GM18517 (cell line): ENCODE measurements around the gene DPCD.

Experiments used
- ATAC-seq: cut with Tn5 transposase; IDR thresholded peaks from one replicate; pipeline ENCODE4 v1.9.1; 2021; ENCODE audit warnings: mild to moderate bottlenecking, moderate library complexity; ENCODE audit not compliant: unreplicated experiment

DPCD gene

DNA sequence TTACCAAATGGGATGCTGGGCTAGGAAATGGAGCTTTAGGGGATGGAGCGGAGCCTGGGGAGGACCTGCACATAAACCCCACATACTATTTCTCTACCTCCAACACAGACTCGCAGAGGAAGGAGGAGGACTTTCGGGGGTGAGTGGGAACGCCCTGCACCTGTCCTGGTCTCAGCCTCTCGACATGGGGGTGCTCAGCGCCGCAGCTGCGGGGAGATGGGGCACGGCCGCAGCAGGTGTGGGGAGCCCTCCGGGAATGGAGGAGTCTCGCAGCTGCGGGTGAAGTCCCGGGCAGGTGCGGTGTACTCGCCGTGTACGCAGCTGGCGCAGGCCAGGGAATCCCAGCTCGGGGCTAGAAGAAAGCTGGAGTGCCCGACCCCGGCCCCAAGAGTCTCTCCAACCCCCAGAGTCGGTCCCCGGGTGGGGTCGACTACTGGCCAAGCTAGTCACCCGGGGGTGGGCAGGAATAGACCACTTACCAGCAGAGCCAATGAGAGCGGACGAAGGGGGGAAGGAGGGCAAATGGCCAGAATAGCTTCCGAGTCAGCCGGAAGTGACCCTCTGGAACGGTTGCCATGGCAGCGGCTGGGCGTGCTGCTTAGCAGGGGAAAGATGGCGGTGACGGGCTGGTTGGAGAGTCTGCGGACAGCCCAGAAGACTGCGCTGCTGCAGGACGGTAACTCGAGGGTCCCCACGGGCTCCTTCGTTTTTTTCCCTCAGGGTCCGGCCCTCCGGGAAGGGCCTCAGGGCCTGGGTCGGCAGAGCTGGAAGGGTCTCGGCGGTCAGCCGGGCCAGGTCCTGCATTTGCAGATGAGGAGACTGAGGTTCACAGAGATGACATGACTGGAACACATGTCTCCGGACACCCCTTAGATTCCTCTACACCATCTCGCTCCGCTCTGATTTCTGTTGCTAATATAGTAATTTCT is at the start of gene DPCD, which contains the start of gene POLL:
TSS of gene DPCD (plus strand) at position 597 of the 929 bp plus-strand sequence. CDS start at position 613, 16 bp downstream.
TSS of gene POLL (minus strand) at position 533 of the 929 bp plus-strand sequence. CDS start 897 bp downstream, outside the sequence.
- ATAC-seq, result peak; percentile 93

DNA sequence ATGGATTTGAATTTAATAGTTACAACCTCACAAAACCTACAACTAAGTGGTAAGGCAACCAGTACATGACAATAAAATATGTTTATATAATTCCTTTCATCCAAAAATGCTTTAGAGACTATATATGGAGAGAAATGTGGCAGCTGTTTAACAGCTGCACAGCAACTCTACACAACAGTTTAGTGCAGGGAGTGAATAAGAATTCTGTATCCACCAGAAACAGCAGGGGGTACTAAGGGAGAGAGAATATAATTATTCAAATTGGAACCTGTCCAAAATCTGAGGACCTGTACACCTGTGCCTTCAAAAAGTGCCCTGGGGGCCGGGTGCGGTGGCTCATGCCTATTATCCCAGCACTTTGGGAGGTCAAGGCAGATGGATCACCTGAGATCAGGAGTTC is 49.7 kb upstream of the DPCD start:
- no peak for ATAC-seq

- ATAC-seq, result no peak
These were observed 42.2 kb upstream of the DPCD start for GRCh38 chr10:101545898-101546297.

- no peak for ATAC-seq
These were observed 37.2 kb upstream of the DPCD start for GRCh38 chr10:101550965-101551364.

- ATAC-seq, result no peak
These were observed 35.7 kb upstream of the DPCD start for GRCh38 chr10:101552442-101552841.

- no peak for ATAC-seq
These were observed 30.6 kb upstream of the DPCD start for GRCh38 chr10:101557541-101557940.

DNA sequence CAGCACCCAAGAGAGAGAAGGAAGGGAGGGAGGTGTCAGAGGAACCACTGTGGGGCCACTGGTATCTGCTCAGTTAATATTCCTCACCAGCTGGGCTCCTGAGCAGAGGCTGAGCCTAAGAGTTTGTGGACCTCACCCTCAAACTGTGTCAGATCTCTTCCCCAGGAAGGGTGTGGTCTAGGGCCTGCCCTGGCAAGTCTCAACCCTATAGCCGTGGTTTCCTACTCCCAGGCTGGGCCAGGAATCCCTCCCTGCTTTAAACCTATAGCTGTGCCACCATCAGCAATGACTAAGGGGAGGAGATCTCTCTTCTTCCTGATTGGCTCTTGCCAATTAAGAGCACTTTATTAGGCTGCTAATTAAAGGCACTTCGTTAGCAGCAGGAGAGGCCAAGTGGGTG is 29.9 kb upstream of the DPCD start:
- ATAC-seq, result no peak

DNA sequence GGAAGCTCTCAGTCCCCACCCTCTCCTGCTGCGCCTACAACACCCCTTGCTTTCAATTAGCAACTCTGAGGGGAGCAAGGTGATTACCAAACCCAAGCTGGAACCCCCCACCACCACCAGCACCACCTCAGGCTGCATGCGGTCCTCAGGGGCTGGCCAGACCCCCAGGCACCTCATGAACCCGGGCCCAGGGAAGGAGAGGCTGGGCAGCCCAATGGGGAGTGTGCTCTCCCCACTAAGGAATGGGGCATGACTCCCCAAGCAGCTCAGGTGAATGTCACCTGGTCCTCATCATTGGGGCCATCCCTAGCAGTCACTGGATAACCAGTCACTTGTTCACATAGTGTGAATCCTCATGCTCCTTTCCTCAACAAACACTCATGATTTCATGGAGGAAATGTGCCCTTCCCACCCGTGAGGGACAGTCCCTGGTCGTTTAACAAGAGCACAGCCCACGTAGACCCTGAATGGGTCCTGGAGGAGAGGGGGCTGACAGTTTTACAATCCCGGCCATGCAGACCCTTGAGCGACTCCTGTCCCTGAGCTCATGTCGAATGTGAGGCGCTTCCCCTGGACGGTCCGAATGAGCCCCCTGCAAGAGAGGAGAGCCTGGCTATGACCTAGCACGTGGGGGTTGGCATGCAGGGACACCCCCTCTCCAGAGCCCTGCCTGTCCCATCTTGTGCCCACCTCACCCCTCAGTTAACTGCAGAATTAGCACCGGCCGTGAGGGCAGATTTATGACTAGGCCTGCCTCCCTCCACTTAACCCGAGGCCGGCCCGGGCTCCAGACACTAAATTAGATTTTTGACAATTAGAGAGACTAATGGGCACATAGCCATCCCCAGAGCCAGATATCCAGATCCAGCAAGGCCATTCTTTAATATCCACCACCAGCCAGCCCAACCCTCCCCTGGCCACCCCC is 29.2 kb upstream of the DPCD start:
- ATAC-seq, result no peak

DNA sequence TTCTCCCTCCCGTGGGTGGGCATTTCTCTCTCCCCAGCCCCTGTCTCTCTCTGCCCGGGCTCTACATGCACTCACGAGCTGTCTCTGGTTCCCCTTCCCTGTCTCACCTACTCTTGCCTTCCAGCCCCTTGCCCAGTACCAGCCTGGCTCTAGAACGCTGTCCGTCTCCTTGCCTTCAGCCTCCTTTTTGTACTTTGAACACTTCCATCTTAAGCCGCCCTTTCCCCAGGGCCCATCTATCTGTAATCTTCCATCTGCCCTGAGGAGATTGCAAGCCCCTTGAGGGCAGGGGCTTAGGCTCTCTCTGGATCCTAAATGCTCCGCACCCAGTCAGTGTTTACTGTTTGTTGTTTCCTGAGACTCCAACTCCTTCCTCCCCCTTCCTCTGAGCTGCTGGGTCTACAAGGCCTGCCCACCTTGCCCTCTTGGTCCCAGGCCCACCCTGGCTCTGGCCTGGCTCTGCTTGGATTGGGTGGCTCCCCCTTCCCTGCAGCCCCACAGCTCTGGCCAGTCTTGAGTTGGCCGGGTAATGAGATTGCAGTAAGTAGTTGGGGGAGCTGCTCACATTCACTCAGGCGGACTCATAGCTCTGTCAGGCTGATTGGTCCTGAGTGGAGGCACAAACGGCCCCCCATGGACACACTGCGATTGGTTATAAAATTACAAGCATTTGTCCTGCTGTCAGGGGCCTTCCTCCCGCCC is 28.4 kb upstream of the DPCD start:
- ATAC-seq, result no peak

DNA sequence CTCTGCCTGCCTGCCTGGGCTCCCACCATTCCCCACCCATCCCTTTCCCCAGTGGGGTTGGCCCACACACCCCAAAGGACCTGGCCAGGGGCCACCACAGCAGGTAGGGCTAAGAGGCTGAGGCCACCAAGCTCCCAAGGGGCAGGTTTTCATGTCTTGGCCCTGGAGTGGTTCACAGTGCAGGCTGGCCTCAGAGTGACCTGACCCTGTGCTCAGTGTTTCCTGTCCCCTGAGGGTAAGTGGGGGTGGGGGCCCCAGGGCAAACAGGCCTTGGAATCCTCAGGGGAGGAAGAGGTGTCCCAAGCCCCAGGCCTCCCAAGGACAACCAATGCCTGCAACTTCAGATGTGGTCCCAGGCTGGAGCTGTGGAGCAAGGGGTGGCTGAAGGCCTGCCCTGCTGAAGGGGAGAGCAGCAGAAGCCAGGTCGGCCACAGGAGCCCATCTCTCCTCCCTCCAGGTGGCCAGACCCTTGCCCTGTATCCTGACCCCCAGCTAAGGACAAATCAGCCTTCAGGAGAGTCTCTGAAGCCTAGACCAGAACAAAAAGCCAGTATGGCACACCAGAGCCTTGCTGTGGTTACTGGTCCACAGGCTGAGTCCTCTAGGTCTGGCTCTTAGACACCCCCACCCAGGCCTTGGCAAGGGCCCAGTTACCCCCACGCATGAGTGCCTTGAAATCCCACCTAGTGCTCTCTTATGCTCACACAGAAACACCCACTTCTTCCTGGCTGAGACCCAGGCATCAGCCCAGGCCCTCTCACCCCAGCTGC is 27.6 kb upstream of the DPCD start:
- ATAC-seq, result no peak

DNA sequence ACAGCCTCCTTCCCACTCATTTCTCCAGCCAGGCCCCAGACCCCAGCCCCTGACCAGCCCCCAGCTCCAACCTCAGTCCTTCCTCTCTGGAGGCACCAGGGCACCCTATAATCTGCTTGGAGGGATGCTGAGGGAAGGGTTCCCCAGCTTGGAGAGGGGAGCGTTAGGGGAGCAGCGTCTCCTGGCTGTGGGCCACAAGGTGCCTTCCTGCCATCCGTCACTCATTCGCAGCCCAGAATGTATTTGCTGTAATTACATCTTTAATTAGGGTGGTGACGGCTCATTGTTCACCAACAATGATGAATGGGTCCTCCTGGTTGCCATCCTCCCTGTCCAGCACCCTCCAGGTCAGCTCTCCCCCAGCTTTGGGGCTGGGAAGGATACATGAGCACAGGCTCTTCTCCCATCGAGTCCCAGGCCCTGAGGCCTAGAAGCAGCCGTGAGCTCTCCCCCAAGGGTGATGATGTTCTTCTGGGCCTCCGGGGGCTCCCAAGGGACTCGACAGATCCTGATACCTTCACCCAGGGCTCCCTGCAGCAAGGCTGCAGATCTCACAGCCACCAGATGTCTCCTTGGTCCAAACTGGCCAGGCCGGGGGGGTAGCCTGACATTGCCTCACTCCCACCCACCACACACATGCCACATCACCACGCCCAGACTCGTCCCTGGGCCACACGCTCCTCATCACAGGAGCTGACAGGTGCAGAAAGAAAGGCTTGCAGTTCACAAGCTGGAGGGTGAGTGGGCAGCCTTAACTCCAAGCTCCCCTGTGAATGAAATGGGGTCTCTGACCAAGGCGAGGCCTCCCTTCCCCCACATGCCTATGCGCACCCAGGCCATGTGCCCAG is 26.8 kb upstream of the DPCD start:
- no peak for ATAC-seq

- no peak for ATAC-seq
These were observed 25.9 kb upstream of the DPCD start for GRCh38 chr10:101562231-101562630.

- no peak for ATAC-seq
These were observed 25.1 kb upstream of the DPCD start for GRCh38 chr10:101563007-101563406.

GRCh38 chr10:101563497-101564040 is 24.6 kb upstream of the DPCD start:
- no peak for ATAC-seq

GRCh38 chr10:101564490-101564991 is 23.6 kb upstream of the DPCD start:
- no peak for ATAC-seq

DNA sequence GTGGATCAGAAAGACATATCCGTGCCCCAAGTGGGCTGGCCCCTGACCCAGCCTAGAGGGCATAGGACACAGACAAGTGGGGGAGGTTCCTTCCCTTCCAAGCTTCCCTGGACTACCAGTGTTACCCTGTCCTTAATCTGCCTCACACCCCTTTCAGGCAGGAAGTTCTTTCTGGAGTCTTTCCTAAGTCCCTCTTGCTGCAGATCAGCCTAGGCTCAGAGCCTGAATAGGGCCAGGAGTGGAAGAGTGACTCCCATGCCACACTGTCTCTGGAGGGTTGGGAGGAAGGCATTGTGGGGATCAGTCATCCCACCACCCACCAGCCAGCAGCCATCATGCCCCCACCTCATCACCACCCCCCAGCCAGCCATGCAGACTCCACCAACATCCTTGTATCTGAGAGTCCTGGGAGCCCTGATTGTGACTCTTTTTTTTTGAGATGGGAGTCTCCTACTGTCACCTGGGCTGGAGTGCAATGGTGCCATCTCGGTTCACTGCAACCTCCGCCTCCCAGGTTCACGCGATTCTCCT is 22.7 kb upstream of the DPCD start:
- no peak for ATAC-seq

DNA sequence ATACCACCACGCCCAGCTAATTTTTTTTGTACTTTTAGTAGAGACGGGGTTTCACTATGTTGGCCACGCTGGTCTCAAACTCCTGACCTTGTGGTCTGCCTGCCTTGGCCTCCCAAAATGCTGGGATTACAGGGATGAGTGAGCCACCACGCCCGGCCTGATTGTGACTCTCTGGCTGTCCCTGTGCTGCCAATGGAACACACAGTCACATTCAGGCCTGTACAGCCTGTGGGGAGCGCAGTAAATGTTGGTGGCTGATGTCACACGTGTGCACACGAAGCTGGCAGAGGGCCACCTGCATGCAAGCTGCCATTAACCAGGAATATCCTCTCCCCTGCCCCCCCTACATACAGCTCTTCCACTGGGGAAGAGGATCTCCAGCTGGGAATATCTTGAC is 22.2 kb upstream of the DPCD start:
- no peak for ATAC-seq

DNA sequence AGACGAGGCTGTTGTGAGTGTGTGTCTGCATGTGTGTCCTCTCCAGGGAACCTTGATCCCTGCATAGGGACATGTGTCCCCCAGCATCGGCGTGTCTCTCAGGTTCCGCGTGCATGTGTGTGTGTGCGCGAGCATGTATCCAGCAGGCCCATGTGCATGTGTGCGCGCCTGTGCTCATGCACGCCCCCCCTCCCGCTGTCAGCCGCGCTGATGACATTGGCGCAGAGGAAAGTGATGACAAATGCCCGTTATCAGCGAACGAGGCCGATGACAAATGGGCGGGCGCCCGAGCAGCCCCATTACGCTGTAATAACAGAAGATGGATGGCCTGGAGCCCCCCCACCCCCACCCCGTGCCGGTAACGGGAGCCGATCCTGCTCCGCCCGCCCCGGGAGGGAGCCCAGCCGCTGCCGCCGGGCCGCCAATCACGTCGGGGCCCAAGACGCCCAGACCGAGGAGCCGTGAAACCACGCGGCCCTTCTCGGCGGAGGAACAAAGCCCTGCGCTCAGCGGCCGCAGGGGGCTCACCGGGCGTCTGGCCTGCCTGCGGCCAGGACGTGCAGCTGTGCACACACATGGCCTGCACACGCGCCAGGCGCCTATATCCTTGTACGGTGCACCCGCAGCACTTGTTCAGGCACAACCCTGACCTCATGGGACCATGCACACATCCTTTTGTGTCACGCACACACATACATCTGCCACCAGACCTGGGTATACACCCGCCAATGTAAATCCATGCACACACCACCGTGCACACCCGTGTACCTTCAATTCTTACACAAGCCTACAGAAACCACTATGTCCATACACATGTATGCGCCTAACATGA is 21.6 kb upstream of the DPCD start:
- no peak for ATAC-seq
